RWPE1 (cell line): Measurements from ENCODE around the gene SLC25A22.

Experiments
- CTCF ChIA-PET: fragments of 350-600 bp; sonication (Branson Sonifier 250); formaldehyde crosslinking; extraction: SDS; loops from one replicate; lab custom pipeline; 2021; lab: Yijun Ruan, JAX
- POLR2A ChIA-PET: fragments of 400-600 bp; formaldehyde crosslinking; extraction: SDS; loops from one replicate; lab custom pipeline; 2020; ENCODE audit warnings: antibody characterized with exemption; ENCODE audit not compliant: low non-redundant PET; lab: Yijun Ruan, JAX
- DNase-seq: peaks from one replicate; pipeline ENCODE4 v3.0.0; 2012; ENCODE audit warnings: low spot score
- H3K27ac ChIP-seq: fragments of 450-650 bp; 2 replicates; pipeline ENCODE4 v1.5.1; 2017
- TF ChIP-seq, protein P1 (sequence below): fragments of 450-650 bp; conservative IDR thresholded peaks from 2 replicates; pipeline ENCODE4 v1.5.1; 2017; ENCODE audit warnings: low read depth, mild to moderate bottlenecking

Gene SLC25A22

DNA sequence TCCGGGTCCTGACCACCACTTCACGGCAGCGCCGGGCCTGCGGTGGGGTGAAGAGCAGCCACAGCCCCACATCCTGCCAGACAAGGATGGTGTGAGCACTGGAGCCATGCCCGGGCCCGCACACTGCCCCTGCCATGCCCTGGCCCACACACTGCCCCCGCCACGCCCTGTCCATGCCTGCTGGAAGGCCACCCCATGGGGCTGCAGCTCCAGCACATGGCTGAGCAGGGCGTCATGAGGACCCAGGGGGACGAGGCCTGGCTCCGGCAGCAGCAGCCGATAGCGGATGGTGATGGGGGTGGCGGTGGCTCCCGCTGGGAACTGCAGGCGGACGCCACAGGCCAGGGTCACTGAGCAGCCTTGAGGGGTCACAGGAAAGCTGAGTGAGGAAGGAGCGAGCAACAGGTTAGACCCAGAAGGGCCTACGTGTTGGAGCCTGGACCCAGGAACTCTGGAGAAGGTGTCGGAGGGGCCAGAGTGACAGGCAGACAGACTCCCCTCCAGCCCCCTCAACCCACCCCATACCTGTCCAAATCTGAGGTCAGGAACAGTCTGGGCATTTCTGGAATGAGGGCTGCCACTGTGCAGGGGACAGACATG, 4.0 kb upstream of the SLC25A22 start:
- H3K27ac ChIP-seq: peak overlapping the region; percentile 97
- DNase-seq: no peak
- ChIA-PET CTCF (no interaction called here), POLR2A (no interaction called here)
- TF ChIP-seq, protein P1, sequence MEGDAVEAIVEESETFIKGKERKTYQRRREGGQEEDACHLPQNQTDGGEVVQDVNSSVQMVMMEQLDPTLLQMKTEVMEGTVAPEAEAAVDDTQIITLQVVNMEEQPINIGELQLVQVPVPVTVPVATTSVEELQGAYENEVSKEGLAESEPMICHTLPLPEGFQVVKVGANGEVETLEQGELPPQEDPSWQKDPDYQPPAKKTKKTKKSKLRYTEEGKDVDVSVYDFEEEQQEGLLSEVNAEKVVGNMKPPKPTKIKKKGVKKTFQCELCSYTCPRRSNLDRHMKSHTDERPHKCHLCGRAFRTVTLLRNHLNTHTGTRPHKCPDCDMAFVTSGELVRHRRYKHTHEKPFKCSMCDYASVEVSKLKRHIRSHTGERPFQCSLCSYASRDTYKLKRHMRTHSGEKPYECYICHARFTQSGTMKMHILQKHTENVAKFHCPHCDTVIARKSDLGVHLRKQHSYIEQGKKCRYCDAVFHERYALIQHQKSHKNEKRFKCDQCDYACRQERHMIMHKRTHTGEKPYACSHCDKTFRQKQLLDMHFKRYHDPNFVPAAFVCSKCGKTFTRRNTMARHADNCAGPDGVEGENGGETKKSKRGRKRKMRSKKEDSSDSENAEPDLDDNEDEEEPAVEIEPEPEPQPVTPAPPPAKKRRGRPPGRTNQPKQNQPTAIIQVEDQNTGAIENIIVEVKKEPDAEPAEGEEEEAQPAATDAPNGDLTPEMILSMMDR: no peak

DNA sequence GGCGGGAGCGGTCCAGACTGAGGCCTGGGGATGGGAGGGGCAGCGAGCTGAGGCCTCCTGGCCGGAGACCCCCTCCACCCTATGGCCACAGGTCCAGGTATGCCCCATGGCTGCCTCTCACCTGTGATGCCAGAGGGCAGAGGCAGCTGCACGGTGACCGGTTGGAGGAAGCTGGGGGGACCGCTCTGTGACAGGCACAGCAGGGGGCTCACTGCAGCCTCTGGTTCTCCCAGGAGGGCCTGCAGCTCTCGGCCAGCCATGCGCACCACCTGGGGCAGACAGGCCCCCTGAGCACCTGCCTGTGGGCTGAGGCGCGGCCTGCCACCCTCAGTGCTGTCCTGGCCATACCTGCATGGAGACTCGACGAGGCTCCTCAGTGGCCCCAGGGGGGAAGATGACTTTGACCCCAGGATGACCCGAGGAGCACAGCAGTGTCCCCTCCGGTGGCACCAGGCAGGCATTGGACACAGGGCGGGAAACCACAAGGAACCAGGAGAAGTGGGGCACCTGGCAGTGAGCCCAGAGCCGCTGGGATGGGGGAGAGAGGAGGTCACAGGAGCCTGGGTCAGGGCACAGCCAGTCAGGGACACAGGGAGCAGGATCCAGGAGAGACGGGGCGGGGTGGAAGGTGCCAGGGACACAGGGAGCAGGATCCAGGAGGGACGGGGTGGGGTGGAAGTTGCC, 3.2 kb upstream of the SLC25A22 start:
- ChIA-PET POLR2A (no interaction called here), CTCF (no interaction called here)
- no peak for DNase-seq

DNA sequence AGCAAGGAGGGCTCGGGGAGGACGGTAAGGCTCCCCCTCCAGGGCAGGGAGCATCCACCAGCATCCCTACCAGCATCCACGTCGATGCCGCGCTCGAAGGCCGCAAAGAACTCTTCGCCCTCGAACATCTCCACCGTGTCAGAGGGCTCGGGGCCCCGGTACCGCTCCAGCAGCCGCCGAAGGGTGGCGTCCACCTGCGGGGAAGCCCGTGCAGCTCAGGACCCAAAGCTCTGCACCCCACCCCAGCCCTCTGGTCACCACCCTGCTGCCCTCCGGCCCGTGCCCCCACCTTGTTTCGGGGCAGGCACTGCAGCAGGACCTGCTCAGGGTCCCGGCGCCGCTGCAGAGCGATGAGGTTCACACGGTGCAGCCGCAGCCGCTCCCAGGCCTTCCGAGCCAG, 2.4 kb upstream of the SLC25A22 start:
- ChIA-PET CTCF (no interaction called here), POLR2A (no interaction called here)
- no peak overlapping the region for H3K27ac ChIP-seq
- TF ChIP-seq, protein P1: no peak
- DNase-seq: no peak

More for the DNA sequence above, 3.2 kb upstream of the SLC25A22 start:
- H3K27ac ChIP-seq: no peak overlapping the region
- TF ChIP-seq, protein P1: no peak

GRCh38 chr11:799641-800316, 1.7 kb upstream of the SLC25A22 start:
- no peak for DNase-seq
- POLR2A ChIA-PET: no interaction called here
- H3K27ac ChIP-seq: peak overlapping the region; percentile 96
- CTCF ChIA-PET: interaction anchor here (0.6 kb wide), 1 partner anchor 132 kb away, joined by 3 read pairs; no protein-coding TSS in a partner anchor
- TF ChIP-seq, protein P1: no peak

DNA sequence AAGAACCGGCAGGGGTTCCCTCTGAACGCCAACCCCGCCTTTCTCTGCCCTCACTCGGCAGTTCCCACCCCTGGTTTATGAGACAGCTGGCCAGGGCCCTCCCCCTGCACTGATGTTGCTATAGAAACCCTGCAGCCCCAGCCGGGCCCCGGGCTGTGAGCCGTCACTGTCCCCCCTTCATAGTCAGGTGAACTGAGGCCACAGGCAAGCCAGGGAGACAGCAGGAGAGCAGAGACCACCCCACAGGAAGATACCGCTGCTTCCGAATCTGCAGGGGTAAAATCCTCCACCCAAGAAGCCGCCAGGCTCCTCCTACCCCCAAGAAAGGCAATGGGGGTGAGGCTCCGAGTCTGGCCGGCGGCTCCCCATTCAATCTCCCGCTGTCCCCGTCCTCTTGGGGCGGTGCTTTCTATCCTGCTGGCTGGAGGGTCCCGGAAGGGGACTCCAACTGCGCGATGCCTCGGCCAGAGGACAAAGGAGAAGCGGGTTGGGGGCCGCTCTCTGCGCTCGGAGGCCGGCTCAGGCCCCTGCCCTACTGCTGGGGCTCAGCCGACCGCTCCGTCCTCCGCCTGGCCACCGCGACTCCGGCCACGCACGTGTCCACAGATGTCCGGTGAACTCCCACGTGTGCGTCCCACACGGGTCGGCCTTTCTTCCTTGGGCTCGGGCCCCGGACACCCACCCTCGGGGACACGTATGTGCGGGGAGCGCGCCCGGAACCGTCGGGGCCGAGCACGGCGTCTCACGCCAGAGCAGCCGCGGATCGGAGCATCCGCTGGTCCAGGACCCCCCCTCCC, 587 bp downstream of the SLC25A22 start:
- ChIA-PET CTCF (interaction anchor here (0.8 to 1.3 kb wide), 3 partner anchors 13 to 254 kb away, joined by 3 read pairs; no protein-coding TSS in a partner anchor), POLR2A (interaction anchor here (0.5 kb wide), 1 partner anchor 16 kb away, joined by 4 read pairs; no protein-coding TSS in a partner anchor)
- TF ChIP-seq, protein P1: no peak
- H3K27ac ChIP-seq: peak overlapping the region; percentile 96
- DNase-seq: peak; percentile 76
